HG03103 (cell line): Measurements from ENCODE around the gene ECT2.
"Not testable (repeated sequence)": the region's sequence is repeated elsewhere in the genome, so short reads cannot be mapped to it uniquely, and the experiment has no call there.

Source experiments
- ATAC-seq: cut with Tn5 transposase; IDR thresholded peaks from one replicate; pipeline ENCODE4 v1.9.1; 2021; ENCODE audit warnings: low read depth; ENCODE audit not compliant: unreplicated experiment

Gene ECT2

DNA sequence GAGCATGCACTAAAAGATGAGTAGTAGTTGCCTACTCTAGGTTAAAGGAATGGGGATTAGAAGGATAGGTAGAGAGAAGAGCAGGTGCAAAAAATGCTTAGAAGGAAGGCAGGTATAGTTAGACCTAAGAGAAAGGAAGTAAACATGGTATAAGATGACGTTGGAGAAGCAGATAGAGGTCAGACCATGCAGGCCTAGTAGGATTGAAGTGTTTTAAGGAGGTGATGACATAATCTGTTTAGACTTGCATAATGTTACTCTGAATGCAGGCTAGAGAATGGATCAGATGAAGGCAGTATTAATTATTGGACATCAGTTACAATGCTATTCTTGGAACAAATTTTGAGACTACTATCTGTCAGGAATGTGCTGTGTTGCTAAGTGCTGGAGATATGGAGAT, 11.1 kb upstream of the ECT2 start:
- no peak for ATAC-seq

- ATAC-seq = no peak
Measured at GRCh38 chr3:172746475-172746874, 4.1 kb upstream of the ECT2 start.

DNA sequence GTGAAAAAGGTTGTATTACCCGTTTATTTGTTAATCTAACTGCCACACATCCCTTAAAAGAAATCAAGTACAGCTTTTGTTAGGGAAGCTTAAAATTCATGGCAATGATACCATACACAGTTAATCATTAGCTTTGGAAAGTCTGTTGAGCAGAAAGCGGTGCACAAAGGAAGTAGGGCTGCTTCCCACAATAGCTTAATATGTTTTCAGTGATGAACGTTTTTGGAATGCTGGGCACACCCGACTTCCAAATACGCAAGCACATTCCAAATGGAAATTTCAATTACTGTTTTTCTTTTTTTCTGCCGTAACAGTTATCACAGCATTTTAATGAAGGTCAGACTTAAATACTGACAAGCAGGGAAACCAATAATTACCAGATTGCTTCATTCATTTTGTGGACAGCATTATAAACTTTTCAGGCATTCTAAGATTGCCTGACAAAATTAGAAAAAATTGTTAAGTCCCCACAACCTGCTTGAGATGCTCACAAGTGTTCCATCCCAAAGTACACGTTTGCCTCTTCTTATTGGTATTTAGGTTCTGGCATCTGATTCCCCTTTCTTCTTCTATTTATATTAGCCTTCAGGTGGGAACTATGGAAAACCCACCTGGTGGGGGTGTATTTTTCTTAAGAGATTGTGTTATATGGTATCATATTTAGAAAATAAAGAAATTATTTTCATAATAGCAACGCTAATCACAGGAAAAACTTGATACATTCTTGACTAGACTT, 1.1 kb upstream of the ECT2 start:
- ATAC-seq = no peak

DNA sequence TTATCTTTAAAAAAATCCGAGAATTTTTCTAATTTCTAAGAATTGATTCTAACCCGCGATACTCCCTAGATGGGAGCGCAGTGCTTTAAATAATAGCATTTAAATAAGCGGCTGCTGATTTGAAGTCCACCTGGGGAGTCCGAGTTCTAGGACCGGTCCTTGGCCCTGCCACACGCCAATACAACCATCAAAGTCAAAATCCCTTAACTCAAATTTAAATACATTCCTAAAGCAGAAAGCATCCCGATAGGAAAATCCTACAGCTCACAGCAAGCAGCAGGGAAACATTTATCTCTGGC, 508 bp upstream of the ECT2 start:
- no peak for ATAC-seq

GRCh38 chr3:172751175-172751704, 714 bp downstream of the ECT2 start:
- peak; percentile 6 for ATAC-seq

DNA sequence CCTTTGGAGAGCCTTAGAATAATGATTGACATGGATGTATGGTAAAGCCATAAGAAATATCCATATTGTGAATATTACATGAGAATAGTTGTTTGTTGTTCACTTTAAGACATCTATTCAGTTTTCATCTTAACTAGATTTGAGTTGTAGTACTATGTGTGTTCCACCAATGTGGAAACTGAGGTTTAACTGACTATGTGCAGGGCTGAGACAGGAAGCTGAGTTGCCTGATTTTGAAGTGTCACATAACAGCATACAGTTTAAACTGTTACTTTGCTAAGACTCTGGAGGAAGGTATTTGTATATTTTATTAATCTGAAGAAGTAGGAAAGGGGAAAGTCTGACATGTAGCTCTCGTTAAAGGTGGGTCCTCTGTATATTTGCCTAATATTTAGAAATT, 2.1 kb downstream of the ECT2 start:
- no peak for ATAC-seq

DNA sequence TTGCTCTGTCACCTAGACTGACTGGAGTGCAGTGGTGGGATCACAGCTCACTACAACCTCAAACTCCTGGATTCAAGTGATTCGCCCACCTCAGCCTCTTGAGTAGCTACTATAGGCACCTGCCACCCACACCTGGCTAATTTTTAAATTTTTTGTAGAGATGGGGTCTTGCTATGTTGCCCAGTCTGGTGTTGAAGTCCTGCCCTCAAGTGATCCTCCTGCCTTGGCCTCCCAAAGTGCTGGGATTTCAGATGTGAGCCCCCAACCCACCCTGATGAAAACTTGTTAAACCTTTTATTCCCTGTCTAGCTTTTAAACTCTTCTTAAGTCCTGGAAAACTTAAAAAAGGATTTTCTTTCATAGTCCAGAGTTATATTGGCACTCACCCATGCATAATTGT, 2.6 kb downstream of the ECT2 start:
- ATAC-seq = no peak

DNA sequence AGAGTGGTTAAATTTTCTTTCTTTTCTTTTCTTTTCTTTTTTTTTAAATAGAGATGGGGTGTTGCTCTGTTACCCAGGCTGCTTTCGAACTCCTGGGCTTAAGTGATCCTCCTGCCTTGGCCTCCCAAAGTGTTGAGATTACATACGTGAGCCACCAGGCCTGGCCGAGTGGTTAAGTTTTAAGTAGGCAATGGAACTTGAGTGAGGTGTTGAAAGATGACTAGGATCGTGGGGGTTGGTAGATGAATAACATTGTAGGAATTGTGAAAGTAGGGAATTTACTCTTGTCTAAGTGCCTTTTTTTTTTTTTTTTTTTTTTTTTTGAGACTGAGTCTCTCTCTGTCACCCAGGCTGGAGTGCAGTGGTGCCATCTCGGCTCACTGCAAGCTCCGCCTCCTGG, 9.9 kb downstream of the ECT2 start:
- ATAC-seq = not testable (repeated sequence)

- ATAC-seq = no peak
Measured at GRCh38 chr3:172766241-172766640, 15.7 kb downstream of the ECT2 start.

- ATAC-seq = no peak
Measured at GRCh38 chr3:172766718-172767405, 16.3 kb downstream of the ECT2 start.

DNA sequence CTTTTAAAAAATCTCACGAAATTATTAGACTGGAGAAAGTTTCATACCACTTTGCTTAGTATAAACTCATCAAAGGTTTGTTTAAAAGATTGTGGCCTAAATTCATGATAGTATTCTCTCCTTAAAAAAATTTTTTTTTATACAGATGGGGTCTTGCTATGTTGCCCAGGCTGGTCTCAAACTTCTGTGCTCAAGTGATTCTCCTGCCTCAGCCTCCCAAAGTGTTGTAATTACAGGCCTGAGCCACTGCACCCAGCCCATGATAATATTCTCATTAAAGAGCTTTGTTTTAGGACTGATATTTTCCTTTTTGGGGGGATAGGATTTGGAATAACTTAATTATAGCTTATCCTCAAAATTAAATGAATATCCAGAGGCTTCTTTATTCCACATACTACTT, 19.9 kb downstream of the ECT2 start:
- ATAC-seq = no peak

DNA sequence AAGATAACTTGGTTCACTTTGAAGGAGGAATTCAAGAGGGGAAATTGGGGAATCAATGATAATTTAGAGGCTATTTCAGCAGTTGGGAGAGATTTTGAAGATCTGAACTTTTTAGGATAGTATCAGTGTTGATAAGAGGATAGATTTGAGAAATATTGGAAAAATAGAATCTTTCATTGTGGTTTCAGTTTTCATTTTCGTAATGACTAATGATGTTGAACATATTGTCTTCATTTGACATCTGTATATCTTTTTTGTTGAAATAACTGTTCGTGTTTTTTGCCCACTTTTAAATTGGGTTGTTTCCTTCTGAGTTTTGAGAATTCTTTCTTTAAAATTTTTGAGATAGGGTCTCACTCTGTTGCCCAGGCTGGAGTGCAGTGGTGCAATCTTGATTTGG, 21.1 kb downstream of the ECT2 start:
- ATAC-seq = no peak

DNA sequence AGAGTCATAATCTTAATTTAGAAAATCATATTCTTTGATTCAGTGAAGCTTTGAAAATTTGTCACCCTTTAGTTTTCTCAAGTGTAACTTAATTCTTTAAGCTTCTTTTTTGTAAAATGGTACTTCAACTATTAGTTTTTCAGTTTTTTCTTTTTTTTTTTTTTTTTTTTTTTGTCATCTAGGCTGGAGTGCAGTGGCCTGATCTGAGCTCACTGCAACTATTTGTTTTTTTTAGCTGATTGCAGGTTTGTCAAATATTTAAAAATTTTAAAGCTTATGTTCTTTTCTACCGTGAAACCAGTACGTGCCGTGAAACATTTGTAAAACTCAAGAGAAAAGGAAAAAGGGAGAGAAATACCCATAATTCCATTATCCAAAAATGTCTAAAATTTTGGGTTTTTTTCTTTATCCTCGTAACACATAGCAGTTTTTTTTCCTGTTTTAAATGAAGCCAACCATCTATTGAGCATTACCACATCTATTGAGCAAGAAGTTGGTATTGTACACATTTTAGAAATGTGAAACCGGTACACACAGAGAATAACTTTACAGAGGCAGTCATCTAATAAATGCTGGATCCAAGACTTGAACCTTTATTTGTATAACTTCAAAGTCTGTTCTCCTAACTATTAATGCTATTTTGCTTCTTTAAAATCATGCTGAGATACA, 25.7 kb downstream of the ECT2 start:
- no peak for ATAC-seq

GRCh38 chr3:172777901-172778300, 27.4 kb downstream of the ECT2 start:
- no peak for ATAC-seq

- no peak for ATAC-seq
Measured at GRCh38 chr3:172782235-172782634, 31.7 kb downstream of the ECT2 start.

DNA sequence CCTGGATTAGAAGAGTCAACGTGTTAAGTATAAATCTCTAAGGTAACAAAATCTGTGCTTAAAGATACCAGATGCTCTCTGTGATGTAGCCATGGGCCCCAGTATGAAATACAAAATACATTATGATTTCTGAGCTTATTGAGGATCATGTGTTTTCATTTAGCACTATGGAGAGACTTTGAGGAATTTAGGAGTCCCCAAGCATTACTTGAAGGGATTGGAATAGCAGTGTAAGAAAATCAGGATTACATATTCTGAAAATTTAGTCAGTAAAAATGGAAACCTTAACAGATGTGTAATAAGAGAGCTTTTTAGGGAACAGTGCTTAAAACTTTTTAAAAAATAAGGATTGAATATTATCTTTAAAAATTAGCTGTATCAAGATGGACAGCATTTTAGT, 35.5 kb downstream of the ECT2 start:
- no peak for ATAC-seq

- no peak for ATAC-seq
Measured at GRCh38 chr3:172787019-172787418, 36.5 kb downstream of the ECT2 start.

GRCh38 chr3:172787746-172788145, 37.2 kb downstream of the ECT2 start:
- ATAC-seq = no peak

GRCh38 chr3:172799246-172799645, 48.7 kb downstream of the ECT2 start:
- ATAC-seq = no peak

GRCh38 chr3:172800156-172800555, 49.6 kb downstream of the ECT2 start:
- ATAC-seq = no peak

DNA sequence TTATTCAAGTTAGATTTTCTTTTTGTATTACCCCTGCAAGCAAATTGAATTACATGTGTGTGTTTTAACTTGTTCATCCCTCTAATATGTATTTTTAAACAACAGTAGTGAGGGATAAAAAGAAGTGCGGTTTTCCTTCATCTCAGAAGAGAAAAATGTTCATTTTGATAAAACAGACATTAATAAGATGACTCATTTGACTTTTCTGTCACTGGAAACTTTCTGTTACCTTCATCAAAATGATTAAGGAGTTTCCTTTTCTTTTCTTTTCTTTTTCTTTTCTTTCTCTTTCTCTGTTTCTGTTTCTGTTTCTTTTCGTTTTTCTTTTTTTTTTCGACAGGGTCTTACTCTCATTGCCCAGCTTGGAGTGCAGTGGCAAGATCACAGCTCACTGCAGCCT, 53.0 kb downstream of the ECT2 start:
- ATAC-seq = no peak

DNA sequence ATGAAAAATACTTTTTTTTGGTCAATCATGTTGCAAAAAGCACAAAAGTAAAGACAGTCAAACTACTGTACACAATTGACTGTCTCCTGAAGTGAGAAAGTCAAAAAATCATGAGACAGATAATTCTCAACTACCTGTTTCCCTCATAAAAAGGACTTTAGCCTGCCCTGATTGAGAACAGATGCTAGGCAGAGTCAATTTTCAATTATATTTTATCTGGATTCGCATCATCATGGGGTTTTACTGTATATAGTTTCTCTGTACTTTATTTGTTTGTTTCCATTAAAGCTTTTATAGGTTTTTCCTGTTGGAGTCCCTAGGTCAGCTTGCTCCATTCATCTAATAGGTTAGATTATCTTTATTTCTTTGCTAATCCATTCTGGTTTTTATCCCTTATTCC, 53.8 kb downstream of the ECT2 start:
- ATAC-seq = no peak
